ENCODE results near the gene PDE4DIP.
"Not testable (repeated sequence)": the region's sequence is repeated elsewhere in the genome, so short reads cannot be mapped to it uniquely, and the experiment has no call there.

DNA sequence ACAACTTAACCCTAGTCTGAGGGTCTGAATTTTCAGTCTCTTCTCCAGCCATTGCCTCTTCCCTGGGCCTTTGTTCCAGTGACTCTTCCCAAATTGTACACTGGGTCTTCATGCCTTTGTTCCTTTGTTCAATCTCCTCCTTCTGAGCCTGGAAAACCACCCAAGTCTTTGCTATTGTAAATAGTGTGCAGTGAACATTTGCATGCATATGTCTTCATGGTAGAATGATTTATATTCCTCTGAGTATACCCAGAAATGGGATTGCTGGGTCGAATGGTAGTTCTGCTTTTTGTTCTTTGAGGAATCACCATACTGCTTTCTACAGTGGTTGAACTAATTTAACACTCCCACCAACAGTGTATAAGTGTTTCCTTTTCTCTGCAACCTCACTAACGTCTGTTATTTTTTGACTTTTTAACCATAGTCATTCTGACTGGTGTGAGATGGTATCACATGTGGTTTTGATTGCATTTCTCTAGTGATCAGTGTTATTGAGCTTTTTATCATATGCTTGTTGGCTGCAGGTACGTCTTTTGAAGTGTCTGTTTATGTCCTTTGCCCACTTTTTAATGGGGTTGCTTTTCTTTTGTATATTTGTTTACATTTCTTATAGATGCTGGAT is 91.3 kb downstream of the PDE4DIP start:
- TF ChIP-seq, protein P1, sequence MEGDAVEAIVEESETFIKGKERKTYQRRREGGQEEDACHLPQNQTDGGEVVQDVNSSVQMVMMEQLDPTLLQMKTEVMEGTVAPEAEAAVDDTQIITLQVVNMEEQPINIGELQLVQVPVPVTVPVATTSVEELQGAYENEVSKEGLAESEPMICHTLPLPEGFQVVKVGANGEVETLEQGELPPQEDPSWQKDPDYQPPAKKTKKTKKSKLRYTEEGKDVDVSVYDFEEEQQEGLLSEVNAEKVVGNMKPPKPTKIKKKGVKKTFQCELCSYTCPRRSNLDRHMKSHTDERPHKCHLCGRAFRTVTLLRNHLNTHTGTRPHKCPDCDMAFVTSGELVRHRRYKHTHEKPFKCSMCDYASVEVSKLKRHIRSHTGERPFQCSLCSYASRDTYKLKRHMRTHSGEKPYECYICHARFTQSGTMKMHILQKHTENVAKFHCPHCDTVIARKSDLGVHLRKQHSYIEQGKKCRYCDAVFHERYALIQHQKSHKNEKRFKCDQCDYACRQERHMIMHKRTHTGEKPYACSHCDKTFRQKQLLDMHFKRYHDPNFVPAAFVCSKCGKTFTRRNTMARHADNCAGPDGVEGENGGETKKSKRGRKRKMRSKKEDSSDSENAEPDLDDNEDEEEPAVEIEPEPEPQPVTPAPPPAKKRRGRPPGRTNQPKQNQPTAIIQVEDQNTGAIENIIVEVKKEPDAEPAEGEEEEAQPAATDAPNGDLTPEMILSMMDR (IDR thresholded peaks at IDR 0.05; ENCODE audit: low read length) = not testable (repeated sequence)
- not testable (repeated sequence) for TF ChIP-seq EZH2 (IDR thresholded peaks at IDR 0.05; ENCODE audit: borderline replicate concordance, low read length)

Data from OCI-LY1 (cell line).